HG03378 (cell line): ENCODE results near the gene RC3H1.

Experiments used
- ATAC-seq: cut with Tn5 transposase; IDR thresholded peaks from one replicate; pipeline ENCODE4 v1.9.1; 2021; ENCODE audit warnings: mild to moderate bottlenecking, moderate library complexity; ENCODE audit not compliant: unreplicated experiment

Gene RC3H1

GRCh38 chr1:173889885-173890284 is 132.3 kb downstream of the RC3H1 start:
- no peak for ATAC-seq

GRCh38 chr1:173888749-173889148 is 133.4 kb downstream of the RC3H1 start:
- no peak for ATAC-seq

- ATAC-seq = no peak
These were observed 134.5 kb downstream of the RC3H1 start for GRCh38 chr1:173887627-173888026.

- ATAC-seq = no peak
These were observed 135.2 kb downstream of the RC3H1 start for GRCh38 chr1:173886746-173887611.

- ATAC-seq = no peak
These were observed 137.5 kb downstream of the RC3H1 start for GRCh38 chr1:173884701-173885100.
